ENCODE data around the gene ABCA9.

The ABCA9 gene

GRCh38 chr17:68939195-68939594, 121.5 kb downstream of the ABCA9 start:
- Histone ChIP-seq H3K4me2 (ENCODE audit: low read depth, low read length, poor library complexity, severe bottlenecking) (no peak overlapping the region), H3K36me3 (ENCODE audit: low read length) (no peaks in the 10 kb centered on the region), H2AFZ (ENCODE audit: low read depth, low read length, severe bottlenecking) (no peak overlapping the region), H3K79me2 (ENCODE audit: insufficient read depth, low read length) (no peaks in the 10 kb centered on the region), H4K20me1 (ENCODE audit: low read depth, low read length) (no peaks in the 10 kb centered on the region), H3K27me3 (ENCODE audit: low read length) (no peaks in the 10 kb centered on the region), H3K27ac (ENCODE audit: low read depth, low read length) (no peak overlapping the region), H3K9me2 (replicated peaks; ENCODE audit: insufficient read depth, low read length) (no peaks in the 10 kb centered on the region), H3K9ac (ENCODE audit: low read length) (no peak overlapping the region), H3K4me3 (ENCODE audit: insufficient read depth, low read length, poor library complexity, severe bottlenecking) (no peak overlapping the region), H3F3A (ENCODE audit: insufficient read depth) (no peaks in the 10 kb centered on the region), H3K9me3 (ENCODE audit: insufficient read depth, low read length) (no peaks in the 10 kb centered on the region)
- TF ChIP-seq CTCF (IDR thresholded peaks at IDR 0.05; ENCODE audit: insufficient read depth, low read length, poor library complexity, severe bottlenecking) (no peak), EZH2phosphoT487 (conservative IDR thresholded peaks at IDR 0.05; ENCODE audit: low read length) (no peak)

GRCh38 chr17:68937890-68938514, 122.7 kb downstream of the ABCA9 start:
- Histone ChIP-seq H3K27ac (ENCODE audit: low read depth, low read length) (no peak overlapping the region), H3K9me3 (ENCODE audit: insufficient read depth, low read length) (no peaks in the 10 kb centered on the region), H3K36me3 (ENCODE audit: low read length) (no peaks in the 10 kb centered on the region), H4K20me1 (ENCODE audit: low read depth, low read length) (no peaks in the 10 kb centered on the region), H3K9ac (ENCODE audit: low read length) (no peak overlapping the region), H2AFZ (ENCODE audit: low read depth, low read length, severe bottlenecking) (no peak overlapping the region), H3K79me2 (ENCODE audit: insufficient read depth, low read length) (no peaks in the 10 kb centered on the region), H3K4me3 (ENCODE audit: insufficient read depth, low read length, poor library complexity, severe bottlenecking) (no peak overlapping the region), H3K4me2 (ENCODE audit: low read depth, low read length, poor library complexity, severe bottlenecking) (no peak overlapping the region), H3F3A (ENCODE audit: insufficient read depth) (no peaks in the 10 kb centered on the region), H3K9me2 (replicated peaks; ENCODE audit: insufficient read depth, low read length) (no peaks in the 10 kb centered on the region), H3K27me3 (ENCODE audit: low read length) (no peaks in the 10 kb centered on the region)
- TF ChIP-seq EZH2phosphoT487 (conservative IDR thresholded peaks at IDR 0.05; ENCODE audit: low read length): no peak

- H3K27ac ChIP-seq (ENCODE audit: low read depth, low read length): no peak overlapping the region
- H3K9me2 ChIP-seq (replicated peaks; ENCODE audit: insufficient read depth, low read length): no peaks in the 10 kb centered on the region
- no peak overlapping the region for H3K9ac ChIP-seq (ENCODE audit: low read length)
Observed at GRCh38 chr17:68927516-68927915, 133.2 kb downstream of the ABCA9 start.

More at GRCh38 chr17:68927516-68927915, 133.2 kb downstream of the ABCA9 start:
- Histone ChIP-seq H3K4me3 (ENCODE audit: insufficient read depth, low read length, poor library complexity, severe bottlenecking) (no peak overlapping the region), H3K9me3 (ENCODE audit: insufficient read depth, low read length) (no peaks in the 10 kb centered on the region), H3F3A (ENCODE audit: insufficient read depth) (no peaks in the 10 kb centered on the region), H3K4me2 (ENCODE audit: low read depth, low read length, poor library complexity, severe bottlenecking) (no peak overlapping the region), H4K20me1 (ENCODE audit: low read depth, low read length) (no peaks in the 10 kb centered on the region), H2AFZ (ENCODE audit: low read depth, low read length, severe bottlenecking) (no peak overlapping the region), H3K36me3 (ENCODE audit: low read length) (no peaks in the 10 kb centered on the region), H3K79me2 (ENCODE audit: insufficient read depth, low read length) (no peaks in the 10 kb centered on the region), H3K27me3 (ENCODE audit: low read length) (no peaks in the 10 kb centered on the region)
- TF ChIP-seq CTCF (IDR thresholded peaks at IDR 0.05; ENCODE audit: insufficient read depth, low read length, poor library complexity, severe bottlenecking) (no peak), EZH2phosphoT487 (conservative IDR thresholded peaks at IDR 0.05; ENCODE audit: low read length) (no peak)

All from SU-DHL-6 (cell line).